OCI-LY1 (cell line): ENCODE data around the gene TRAT1.

Experiments
- H2AFZ ChIP-seq: fragments of 200-600 bp; sonication (generic), shearing (Covaris generic); 2 replicates; pipeline ENCODE4 v1.6.0; 2014; ENCODE audit warnings: antibody characterized with exemption, mild to moderate bottlenecking, low read length
- H3F3A ChIP-seq: fragments of 200-600 bp; sonication (generic), shearing (Covaris generic); 2 replicates; pipeline ENCODE4 v1.6.0; 2014; ENCODE audit warnings: mild to moderate bottlenecking, antibody characterized with exemption, low read length, moderate library complexity; ENCODE audit not compliant: insufficient read depth
- H3K27ac ChIP-seq: fragments of 200-600 bp; sonication (generic); 2 replicates; pipeline ENCODE4 v1.5.1; 2014; ENCODE audit warnings: low read length, mixed run types, mild to moderate bottlenecking, low read depth; ENCODE audit not compliant: poor library complexity, severe bottlenecking
- H3K27me3 ChIP-seq: fragments of 200-600 bp; sonication (generic); 2 replicates; pipeline ENCODE4 v1.6.0; 2014; ENCODE audit warnings: antibody characterized with exemption, mild to moderate bottlenecking, low read length, moderate library complexity; ENCODE audit not compliant: insufficient read depth
- H3K36me3 ChIP-seq: fragments of 200-600 bp; sonication (generic); 2 replicates; pipeline ENCODE4 v1.6.1; 2014; ENCODE audit warnings: mild to moderate bottlenecking, antibody characterized with exemption, low read length, moderate library complexity, mixed read lengths; ENCODE audit not compliant: insufficient read depth
- H3K4me1 ChIP-seq: fragments of 200-600 bp; sonication (generic); 2 replicates; pipeline ENCODE4 v1.5.1; 2014; ENCODE audit warnings: mild to moderate bottlenecking, low read length, moderate library complexity; ENCODE audit not compliant: insufficient read depth, severe bottlenecking
- H3K4me2 ChIP-seq: fragments of 200-600 bp; sonication (generic), shearing (Covaris generic); 2 replicates; pipeline ENCODE4 v1.6.1; 2014; ENCODE audit warnings: low read length
- H3K4me3 ChIP-seq: fragments of 200-600 bp; sonication (generic); 2 replicates; pipeline ENCODE4 v1.5.1; 2014; ENCODE audit warnings: low read length, low read depth, mild to moderate bottlenecking, mixed read lengths; ENCODE audit not compliant: poor library complexity, severe bottlenecking
- H3K79me2 ChIP-seq: fragments of 200-600 bp; shearing (Covaris generic); 2 replicates; pipeline ENCODE4 v1.6.1; 2016; ENCODE audit warnings: mixed run types, low read length, mixed read lengths; ENCODE audit not compliant: insufficient read depth
- H3K9ac ChIP-seq: fragments of 200-600 bp; sonication (generic), shearing (Covaris generic); 2 replicates; pipeline ENCODE4 v1.6.1; 2014; ENCODE audit warnings: mild to moderate bottlenecking, low read length, mixed read lengths
- H3K9me2 ChIP-seq: fragments of 200-600 bp; sonication (generic), shearing (Covaris generic); 2 replicates; pipeline ENCODE4 v1.6.1; 2014; ENCODE audit warnings: low read depth, mild to moderate bottlenecking, low read length, mixed read lengths
- H3K9me3 ChIP-seq: fragments of 200-600 bp; shearing (Covaris generic); 2 replicates; pipeline ENCODE4 v1.6.1; 2014; ENCODE audit warnings: low read length, mixed read lengths
- H4K20me1 ChIP-seq: fragments of 200-600 bp; sonication (generic), shearing (Covaris generic); 2 replicates; pipeline ENCODE4 v1.6.0; 2016; ENCODE audit warnings: mild to moderate bottlenecking, low read length; ENCODE audit not compliant: insufficient read depth
- EZH2 ChIP-seq: fragments of 200-600 bp; sonication (generic), shearing (Covaris generic); IDR thresholded peaks from 2 replicates; pipeline ENCODE4 v1.8.0; 2017; ENCODE audit warnings: borderline replicate concordance, mixed run types, mild to moderate bottlenecking, antibody characterized with exemption, low read length, moderate library complexity, mixed read lengths
- TF ChIP-seq, protein P1 (sequence below): fragments of 200-600 bp; sonication (generic), shearing (Covaris generic); IDR thresholded peaks from 2 replicates; pipeline ENCODE4 v1.5.1; 2017; ENCODE audit warnings: mild to moderate bottlenecking, antibody characterized with exemption, low read length, moderate library complexity, mixed read lengths

Gene TRAT1, protein sequence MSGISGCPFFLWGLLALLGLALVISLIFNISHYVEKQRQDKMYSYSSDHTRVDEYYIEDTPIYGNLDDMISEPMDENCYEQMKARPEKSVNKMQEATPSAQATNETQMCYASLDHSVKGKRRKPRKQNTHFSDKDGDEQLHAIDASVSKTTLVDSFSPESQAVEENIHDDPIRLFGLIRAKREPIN

DNA sequence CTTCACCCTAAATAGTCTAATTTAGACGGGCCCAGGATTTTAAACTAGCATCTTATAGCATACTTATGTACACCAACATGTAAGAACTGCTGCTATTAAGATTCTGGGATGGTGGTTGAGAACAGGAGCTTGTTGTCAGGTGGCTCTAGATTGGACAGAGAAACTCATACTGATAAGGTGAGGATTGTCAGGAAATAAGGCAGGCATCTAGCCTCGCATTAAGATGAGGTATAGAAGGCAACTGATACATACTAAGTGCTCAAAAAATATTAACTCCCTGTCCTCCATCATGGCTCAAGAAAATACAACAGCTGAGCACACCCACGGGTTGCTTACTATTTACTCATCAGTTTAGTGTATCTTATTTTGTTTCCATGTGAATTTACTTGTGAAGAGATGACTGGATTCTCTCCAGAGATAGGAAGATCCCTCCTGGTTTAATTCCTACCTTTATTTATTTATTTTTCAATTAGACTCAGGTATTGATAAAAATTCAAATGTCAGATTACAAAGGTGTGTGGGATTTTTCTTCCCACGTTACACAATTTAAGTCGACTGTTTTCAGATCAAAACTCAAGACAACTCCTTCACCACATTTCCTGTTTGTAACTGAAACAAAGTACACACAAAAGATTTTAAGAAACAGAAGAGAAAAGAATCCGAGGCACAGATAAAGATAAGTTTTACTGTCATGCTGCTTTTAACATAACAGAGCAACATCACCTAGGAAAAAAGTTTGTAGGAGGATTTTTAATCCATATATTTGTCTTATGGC, at the start of gene TRAT1:
TRAT1 (plus strand) TSS at position 664 of the 775 bp plus-strand sequence. CDS start 142 bp downstream, outside the sequence.
- H2AFZ ChIP-seq, result no peak within 1 kb of the TSS

DNA sequence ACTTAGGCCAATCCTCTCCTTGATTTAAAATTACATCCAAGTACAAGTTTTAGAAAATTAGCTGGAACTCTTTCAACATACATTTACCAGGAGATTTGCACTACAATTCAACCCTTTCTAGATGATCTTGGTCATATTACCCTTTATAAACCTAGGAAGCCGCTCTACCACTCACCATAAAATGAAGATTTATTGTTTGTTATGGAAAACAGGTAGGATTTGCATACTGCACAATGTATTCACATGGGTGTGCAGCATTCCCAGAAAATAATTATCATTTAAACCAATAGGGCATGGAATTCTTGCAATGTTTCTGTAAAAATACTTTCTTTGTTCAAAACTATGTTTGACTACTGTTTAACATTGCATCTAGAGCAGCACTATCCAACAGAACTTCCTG, 46.9 kb upstream of the TRAT1 start:
- no peaks in the 10 kb centered on the region for H3K36me3 ChIP-seq
- H3K27me3 ChIP-seq, result no peaks in the 10 kb centered on the region
- H3K4me1 ChIP-seq, result no peaks in the 10 kb centered on the region
- no peak overlapping the region for H3K9ac ChIP-seq
- H3K4me2 ChIP-seq, result no peak overlapping the region
- no peak overlapping the region for H3K27ac ChIP-seq
- TF ChIP-seq EZH2, result no peak
- TF ChIP-seq, protein P1, sequence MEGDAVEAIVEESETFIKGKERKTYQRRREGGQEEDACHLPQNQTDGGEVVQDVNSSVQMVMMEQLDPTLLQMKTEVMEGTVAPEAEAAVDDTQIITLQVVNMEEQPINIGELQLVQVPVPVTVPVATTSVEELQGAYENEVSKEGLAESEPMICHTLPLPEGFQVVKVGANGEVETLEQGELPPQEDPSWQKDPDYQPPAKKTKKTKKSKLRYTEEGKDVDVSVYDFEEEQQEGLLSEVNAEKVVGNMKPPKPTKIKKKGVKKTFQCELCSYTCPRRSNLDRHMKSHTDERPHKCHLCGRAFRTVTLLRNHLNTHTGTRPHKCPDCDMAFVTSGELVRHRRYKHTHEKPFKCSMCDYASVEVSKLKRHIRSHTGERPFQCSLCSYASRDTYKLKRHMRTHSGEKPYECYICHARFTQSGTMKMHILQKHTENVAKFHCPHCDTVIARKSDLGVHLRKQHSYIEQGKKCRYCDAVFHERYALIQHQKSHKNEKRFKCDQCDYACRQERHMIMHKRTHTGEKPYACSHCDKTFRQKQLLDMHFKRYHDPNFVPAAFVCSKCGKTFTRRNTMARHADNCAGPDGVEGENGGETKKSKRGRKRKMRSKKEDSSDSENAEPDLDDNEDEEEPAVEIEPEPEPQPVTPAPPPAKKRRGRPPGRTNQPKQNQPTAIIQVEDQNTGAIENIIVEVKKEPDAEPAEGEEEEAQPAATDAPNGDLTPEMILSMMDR, result no peak
- no peak overlapping the region for H2AFZ ChIP-seq
- H4K20me1 ChIP-seq, result no peaks in the 10 kb centered on the region
- no peaks in the 10 kb centered on the region for H3K9me2 ChIP-seq
- no peak overlapping the region for H3K4me3 ChIP-seq
- no peaks in the 10 kb centered on the region for H3F3A ChIP-seq
- H3K9me3 ChIP-seq, result no peaks in the 10 kb centered on the region
- no peaks in the 10 kb centered on the region for H3K79me2 ChIP-seq

More for the DNA sequence above, at the start of gene TRAT1:
- TF ChIP-seq, protein P1, result no peak
- no peak for TF ChIP-seq EZH2
- no peak within 1 kb of the TSS for H3K9ac ChIP-seq
- no peaks in the 10 kb centered on the region for H3F3A ChIP-seq
- no peak within 1 kb of the TSS for H3K27ac ChIP-seq
- H3K4me2 ChIP-seq, result no peak within 1 kb of the TSS
- no peaks in the 10 kb centered on the region for H3K9me3 ChIP-seq
- H3K36me3 ChIP-seq, result no peaks in the 10 kb centered on the region
- H3K27me3 ChIP-seq, result no peaks in the 10 kb centered on the region
- H3K4me3 ChIP-seq, result no peak within 1 kb of the TSS
- no peaks in the 10 kb centered on the region for H3K4me1 ChIP-seq
- no peaks in the 10 kb centered on the region for H3K9me2 ChIP-seq
- no peaks in the 10 kb centered on the region for H3K79me2 ChIP-seq
- no peaks in the 10 kb centered on the region for H4K20me1 ChIP-seq

DNA sequence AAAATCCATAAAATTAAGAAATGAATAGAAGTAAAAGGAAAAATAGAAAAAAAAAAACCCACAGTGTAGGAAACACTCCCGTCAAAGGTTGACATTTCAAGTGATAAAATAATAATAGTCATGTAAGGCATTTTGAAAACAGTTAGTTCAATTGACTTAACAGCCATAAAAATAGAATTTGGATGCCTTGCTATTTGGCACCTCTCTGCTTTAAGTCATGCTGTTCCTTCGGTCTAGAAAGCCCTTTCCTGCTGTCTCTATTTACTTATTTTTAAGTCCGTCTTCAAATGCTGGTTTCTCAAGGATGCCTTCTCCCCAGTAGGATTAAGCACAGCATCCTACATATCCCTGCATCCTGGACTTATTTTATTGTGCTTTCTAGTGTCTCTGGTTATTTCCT, 43.1 kb upstream of the TRAT1 start:
- Histone ChIP-seq H3F3A (no peaks in the 10 kb centered on the region), H3K27me3 (no peaks in the 10 kb centered on the region), H3K9ac (no peak overlapping the region), H3K27ac (no peak overlapping the region), H3K4me3 (no peak overlapping the region), H3K9me2 (no peaks in the 10 kb centered on the region), H3K9me3 (no peaks in the 10 kb centered on the region), H4K20me1 (no peaks in the 10 kb centered on the region), H3K79me2 (no peaks in the 10 kb centered on the region), H3K4me1 (no peaks in the 10 kb centered on the region), H3K36me3 (no peaks in the 10 kb centered on the region), H3K4me2 (no peak overlapping the region), H2AFZ (no peak overlapping the region)
- TF ChIP-seq, protein P1, result no peak
- TF ChIP-seq EZH2, result no peak
